Amniotic epithelial cell (primary cell): ENCODE data around the gene ERCC4.
A peak's percentile ranks its signal among the peaks of the same experiment; 100 is the strongest.
"Not testable (repeated sequence)": the region's sequence is repeated elsewhere in the genome, so short reads cannot be mapped to it uniquely, and the experiment has no call there.

ENCODE experiments used
- DNase-seq: peaks from one replicate; pipeline ENCODE4 v3.0.0-alpha.2; 2010; ENCODE audit warnings: low read depth

The ERCC4 gene

DNA sequence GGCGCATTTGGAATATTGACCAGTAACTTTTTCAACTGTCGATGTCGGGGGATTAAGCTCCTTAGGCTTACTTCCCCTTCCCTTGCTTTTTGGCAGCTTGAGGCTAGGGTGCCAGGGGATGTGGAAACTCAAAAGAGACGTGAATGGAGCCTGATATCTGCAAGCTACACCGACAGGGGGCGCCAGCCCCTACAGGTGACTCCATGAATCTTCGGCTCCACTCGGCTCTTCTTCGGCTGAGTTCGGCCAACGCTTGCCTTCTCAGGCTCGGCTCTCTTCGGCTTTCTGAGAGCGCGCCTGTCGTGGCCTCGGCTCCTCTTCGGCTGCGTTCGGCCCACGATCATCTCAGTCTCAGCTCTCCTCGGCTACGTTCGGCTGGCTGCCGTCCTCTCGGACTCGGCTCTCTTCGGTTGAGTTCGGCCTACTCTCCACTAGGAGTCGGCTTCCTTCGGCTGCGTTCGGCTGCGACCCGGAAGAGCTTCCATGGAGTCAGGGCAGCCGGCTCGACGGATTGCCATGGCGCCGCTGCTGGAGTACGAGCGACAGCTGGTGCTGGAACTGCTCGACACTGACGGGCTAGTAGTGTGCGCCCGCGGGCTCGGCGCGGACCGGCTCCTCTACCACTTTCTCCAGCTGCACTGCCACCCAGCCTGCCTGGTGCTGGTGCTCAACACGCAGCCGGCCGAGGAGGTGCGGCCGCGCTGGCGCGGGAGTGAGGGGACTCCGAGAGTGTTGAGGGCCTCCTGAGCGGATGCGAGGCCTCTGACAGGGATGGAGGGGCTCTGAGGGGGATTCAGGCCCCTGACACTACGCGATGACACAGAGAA lies at the start of gene ERCC4:
Gene ERCC4 (plus strand): TSS at position 472 of the 827 bp plus-strand sequence. CDS start 12 bp downstream, at position 484.
- DNase-seq: peak; percentile 97

DNA sequence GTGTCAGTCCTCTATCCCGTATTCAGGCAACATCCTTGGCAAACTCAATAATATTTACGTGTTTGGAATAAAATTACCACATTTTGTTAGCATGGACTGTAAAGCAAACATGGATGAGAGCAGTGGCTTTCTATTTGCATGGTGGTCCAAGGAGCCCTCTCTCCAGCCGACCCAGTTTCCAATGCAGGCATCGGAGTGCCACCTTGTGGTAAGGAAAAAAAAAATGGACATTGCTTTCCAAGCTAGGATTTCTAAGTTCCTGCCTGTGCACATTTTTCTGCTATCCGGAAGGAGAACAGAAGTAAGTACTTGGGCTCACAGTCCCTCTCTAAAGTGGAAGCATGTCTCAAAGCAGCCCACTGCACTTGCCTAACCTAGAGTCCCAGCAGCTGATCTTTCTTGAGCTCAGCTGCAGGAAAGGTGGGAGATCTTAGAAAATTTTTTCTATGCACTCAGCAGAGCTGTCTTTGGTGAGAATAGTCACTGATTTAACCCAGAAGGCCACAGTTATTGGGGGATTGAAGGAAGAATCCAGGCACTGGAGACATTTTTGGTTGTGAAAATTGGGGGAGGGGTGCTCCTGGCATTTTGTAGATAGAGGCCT lies 46.0 kb upstream of the ERCC4 start:
- peak; percentile 7 for DNase-seq

DNA sequence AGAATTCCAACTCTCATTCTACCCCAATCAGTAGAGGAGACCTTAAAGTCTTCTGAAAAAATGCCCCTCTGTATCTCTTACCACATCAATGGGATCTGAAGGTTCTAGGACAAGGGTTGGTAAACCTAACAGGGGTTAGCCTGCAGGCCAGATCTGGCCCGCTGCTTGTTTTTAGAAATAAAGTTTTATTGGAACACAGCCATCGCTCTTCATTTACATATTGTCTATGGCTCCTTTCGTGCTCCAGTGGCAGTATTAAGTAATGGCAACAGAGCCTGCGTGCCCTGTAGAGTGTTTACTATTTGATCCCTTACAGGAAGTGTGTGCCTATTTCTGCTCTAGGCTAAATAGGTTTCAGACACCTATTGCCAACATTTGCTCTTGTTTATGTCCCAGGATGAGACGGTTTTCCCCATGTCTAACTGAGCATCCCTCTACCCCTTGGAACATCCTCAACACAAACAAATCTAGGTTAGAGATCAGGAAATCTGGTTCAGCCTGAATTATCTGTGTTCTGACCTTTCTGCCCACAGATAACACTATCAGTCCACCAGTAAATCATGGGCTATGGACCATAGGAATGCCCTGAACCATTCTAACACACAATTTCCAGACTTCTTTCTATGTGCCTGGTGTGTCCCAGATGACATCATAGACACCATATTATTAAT lies 44.2 kb upstream of the ERCC4 start:
- DNase-seq: no peak

DNA sequence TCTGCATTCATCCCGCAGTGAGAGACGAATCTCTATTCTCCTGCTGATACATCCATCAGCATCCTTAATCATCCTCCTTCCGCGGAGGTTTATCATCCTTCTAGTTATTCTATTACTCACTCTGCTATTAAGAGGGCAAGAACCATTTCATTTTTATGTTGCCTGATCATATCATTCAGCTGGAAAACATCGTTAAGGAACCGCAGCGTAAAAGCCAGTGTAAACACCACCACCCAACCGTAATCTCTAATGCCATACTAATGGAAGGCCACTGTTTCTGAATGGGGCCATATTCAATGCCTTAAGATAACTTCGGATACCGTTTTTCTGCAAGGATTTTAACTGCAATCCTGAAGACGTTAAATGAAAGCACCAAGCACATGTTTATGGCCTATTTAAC lies 36.7 kb upstream of the ERCC4 start:
- no peak for DNase-seq

DNA sequence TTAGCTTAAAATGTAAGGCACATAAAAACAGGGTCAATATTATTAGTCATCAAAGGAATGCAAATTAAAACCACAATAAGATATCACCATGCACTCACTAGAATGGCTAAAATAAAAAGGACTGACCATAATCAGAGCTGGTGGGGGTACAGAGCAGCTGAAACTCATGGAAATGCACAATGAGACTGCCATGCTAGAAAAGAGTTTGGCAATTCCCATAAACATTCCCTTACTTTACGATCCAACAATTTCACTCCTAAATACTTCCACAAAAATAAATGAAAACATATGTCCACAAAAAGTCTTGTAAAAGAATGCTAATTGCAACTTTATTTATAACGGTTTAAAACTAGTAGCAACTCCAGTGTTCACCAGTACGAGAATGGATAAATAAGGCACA lies 36.1 kb upstream of the ERCC4 start:
- DNase-seq: no peak

DNA sequence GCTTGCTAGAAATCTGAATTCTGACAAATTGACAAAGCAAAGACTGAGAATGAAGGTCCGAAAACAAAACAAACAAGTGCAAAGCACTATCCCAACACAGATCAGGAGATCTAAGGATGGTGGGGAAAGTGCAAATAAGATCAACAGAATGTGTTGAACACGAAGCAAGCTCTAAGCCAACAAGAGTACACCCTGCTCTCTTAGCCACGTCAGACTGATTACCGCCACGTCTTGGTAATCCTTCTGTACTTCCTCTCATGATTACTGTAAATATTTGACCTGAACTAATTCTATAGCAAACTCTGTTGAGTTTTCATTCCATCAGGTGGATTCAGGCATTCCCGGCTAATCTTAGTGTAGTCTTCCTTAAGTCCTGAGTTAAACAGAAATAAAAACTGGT lies 34.3 kb upstream of the ERCC4 start:
- DNase-seq: no peak

DNA sequence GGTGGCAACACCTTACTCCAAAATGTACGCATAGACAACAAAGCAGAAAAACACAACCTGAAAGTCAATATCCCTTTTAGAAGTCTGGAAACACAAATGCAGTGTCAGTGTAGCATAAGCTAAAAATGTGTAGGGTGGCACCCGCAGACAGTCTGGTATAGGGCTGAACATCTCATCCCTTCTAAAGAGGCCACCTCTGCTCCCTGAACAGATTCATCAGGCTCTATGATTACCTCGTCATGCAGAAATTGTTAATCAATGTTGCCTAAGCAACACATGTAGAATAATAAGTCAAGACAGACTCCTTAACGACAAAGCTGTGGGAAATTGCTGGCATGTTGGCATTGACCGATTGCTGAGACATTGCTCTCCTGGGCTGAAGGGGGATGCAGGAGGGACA lies 33.3 kb upstream of the ERCC4 start:
- no peak for DNase-seq

DNA sequence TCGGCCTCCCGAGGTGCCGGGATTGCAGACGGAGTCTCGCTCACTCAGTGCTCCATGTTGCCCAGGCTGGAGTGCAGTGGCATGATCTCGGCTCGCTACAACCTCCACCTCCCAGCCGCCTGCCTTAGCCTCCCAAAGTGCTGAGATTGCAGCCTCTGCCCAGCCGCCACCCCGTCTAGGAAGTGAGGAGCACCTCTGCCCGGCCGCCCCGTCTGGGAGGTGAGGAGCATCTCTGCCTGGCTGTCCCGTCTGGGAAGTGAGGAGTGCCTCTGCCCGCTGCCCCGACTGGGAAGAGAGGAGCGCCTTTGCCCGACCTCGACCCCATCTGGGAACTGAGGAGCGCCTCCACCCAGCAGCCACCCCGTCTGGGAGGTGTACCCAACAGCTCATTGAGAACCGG lies 30.6 kb upstream of the ERCC4 start:
- DNase-seq: not testable (repeated sequence)

DNA sequence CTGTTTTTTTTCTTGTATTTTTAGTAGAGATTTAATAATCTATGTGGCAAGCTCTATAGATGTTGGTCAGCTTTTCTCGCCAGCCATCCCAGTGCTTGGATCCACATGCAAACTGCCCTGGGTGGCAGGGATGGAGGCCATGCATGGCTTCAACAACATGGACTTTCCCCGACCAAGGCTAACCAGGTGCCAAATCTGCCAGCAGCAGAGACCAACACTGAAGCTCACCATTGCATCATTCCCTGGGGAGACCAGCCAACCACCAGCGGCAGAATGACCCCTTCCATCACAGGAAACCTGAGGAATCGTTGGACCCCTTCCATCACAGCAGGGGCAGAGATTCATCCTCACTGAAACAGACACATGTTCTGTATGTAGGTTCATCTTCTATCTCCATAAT lies 27.7 kb upstream of the ERCC4 start:
- DNase-seq: no peak

DNA sequence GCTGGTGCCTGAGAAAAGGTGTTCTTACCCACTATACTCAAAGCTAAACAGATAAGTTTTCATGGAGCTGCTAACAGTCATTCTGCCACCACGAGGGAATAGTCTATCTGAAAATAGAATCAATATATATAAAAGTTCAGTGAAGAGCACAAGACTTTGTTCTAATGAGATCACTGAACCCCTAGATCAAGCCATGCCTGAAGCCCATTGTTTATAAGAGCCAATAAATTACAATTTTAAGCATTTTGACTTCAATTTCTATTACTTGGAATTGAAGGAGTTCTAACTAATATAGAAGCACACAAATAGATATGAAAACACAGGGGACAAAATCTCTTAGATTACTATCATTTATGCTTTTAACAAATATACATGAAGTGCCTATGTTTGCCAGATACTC lies 24.4 kb upstream of the ERCC4 start:
- no peak for DNase-seq

DNA sequence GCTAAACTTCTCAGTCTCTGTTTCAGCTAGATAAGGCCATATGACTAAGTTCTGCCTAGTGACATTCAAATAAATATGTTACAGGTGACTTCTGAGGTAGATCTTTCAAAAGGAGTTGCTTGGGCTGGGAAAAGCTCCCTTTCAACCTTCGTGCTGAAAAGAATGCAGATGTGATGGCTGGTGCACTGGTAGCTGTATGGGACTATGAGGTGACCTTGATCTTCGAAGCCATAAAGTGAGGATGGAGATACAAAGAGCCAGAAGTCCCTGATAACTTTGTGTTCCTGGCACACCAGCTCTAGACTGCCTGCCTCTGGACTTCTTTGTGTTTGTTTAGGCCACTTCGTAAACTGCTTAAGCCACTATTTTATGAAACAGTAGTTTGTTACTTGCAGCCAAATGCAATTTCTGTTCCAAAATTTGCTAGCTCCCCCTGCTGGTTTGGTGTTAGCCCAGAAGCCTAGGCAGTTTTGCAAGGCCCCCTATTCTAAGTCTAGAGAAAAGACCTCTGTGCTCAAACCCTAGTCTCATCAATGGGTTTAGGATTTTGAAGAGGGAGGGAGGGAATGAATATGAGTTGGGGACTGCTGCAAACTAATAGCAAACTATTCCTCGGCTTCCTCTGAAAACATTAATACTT lies 23.3 kb upstream of the ERCC4 start:
- no peak for DNase-seq

DNA sequence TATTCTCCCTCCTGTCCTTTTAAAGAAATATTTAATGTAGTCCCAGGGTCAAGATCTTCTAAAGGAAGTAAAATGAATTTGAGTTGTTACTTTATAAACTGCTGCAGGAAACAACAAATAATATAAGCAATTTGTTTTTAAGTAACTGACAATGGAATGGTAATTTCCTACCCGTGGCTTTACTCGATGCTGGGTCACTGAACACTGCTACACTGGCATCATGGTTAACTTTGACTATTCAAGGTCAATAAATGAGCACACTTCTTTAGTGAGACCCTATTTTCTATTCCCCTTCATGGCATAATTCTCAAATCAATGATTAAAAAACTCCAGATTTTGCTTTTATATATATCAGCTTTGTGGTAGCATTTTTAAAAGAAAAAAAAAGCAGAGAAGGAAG lies 22.1 kb upstream of the ERCC4 start:
- no peak for DNase-seq

DNA sequence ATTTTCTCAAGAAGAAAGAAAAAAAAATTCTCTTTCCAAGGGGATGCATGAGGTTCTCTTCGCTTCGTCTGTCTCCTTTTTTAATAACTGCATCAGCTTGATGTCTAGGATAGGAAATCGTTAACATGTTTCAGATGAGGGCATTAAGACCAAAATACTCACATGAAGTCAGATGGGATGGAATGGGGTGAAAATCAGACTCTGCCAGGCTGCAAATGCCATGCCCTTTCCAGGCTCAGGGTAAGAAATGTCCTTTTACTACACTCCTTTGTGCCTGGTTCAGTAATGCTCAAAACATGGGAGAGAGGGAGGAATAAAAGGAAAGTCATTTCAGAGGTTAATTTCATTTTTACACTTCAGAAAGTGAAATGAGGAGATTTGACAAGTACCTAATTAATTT lies 21.7 kb upstream of the ERCC4 start:
- DNase-seq: no peak

DNA sequence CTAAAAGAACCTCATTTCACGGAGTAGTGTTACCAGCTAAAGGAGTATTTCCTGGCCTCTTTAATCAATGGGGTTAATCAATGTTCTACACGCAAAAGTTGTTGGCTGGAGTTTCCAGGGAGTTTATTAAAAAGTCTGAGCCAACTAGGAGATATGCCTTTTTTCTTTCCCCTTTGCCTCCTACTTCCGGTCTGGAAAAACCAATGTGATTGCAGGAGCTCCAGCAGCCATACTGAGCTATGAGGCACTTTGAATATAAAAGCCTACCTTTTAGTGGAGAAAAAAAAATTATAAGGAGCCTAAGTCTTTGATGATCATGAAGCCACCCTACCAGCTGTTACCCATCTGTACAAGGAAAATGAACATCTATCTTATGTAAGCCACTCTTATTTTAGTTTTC lies 17.9 kb upstream of the ERCC4 start:
- no peak for DNase-seq

DNA sequence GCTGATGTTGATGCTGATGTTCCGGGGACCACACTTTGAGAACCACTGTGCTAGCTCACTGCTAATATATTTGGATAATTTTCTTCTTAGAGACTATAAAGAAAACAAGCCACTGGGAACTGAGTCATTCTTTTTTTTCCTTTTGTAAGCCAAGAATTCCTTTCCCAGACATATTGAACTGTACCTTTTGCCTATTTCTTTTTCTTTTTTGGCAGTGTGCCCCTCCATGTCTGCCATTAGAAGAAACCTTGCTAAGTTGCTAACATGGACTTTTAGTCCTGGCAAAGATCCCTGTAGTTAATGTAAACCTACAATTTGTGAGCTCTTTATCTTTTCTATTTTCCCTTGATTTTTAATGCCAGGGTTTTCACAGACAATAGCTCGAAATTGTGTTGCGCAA lies 17.3 kb upstream of the ERCC4 start:
- no peak for DNase-seq

DNA sequence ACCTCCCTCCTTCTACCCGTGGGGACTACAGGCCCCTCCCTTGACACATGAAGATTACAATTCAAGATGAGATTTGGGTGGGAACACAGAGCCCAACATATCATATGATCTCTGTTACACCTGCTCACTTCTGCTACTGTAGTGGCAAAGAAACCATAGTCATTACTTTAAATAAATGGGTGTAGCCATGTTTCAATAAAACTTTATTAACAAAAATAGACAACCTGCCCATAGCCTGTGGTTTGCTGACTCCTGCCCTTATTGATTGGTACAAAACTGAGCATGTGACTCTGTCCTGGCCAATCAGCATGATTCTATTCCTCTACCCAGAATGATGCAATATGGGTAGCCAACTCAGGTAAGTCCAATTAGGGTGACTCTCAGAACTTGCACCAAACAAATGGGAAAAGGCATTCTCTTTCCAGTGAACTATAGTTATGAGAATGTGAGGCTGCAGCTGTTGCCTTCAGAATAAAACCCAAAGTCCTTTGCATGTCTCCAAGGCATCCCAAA lies 15.7 kb upstream of the ERCC4 start:
- DNase-seq: no peak

DNA sequence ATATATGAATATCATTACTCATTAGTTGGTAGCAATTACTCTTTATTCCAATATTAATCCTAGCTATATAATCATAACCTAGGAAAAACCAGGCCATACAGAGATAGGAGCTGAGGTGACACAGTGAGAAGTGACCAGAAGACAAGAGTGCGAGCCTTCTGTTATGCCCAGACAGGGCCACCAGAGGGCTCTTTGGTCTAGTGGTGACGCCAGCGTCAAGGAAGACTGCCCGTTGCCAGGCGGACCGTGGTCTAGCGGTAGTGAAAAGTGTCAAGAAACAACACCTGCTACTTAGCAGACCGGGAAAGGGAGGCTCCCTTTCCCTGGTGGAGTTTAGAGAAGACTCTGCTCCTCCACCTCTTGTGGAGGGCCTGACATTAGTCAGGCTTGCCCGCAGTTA lies 15.1 kb upstream of the ERCC4 start:
- not testable (repeated sequence) for DNase-seq

DNA sequence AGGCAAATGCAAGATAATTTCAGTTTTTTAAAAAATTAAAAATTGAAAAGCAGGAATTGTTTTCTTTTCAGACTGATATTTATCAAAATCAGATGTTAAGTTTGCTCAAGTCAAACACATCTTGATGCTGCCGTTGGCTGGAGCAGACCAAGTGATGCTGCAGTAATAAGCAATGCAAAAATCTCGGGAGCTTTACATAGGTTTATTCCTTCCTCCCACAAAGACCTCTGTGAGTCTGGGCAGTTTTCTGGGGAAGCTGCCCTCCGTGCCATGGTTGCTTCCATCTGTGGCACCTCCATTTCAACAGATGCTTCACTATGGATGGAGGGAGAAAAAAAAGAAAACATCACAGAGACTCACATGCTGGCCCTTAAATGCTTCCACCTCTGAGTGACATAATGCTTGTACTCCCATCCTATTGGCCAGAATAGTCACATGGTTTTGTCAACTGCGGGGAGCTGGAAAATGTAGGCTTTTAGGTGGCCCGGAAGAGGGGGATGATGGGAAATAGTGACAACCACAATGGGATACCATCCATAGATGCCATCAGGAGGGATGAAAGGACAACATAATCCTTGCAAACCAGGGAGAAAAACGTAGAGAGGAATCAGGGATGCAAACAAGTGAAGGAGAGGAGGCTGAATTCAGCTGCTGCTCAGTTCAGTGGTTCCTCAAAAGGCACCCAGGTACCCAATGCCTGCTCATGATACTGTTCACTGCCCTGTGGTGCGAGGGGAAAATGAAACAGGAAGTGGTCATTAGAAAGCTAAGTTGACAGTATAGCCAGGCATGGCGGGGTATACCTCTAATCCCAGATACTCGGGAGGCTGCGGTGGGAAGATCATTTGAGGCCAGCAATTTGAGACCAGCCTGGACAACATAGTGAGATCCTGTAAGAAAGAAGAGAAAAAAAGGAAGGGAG lies 13.5 kb upstream of the ERCC4 start:
- no peak for DNase-seq

DNA sequence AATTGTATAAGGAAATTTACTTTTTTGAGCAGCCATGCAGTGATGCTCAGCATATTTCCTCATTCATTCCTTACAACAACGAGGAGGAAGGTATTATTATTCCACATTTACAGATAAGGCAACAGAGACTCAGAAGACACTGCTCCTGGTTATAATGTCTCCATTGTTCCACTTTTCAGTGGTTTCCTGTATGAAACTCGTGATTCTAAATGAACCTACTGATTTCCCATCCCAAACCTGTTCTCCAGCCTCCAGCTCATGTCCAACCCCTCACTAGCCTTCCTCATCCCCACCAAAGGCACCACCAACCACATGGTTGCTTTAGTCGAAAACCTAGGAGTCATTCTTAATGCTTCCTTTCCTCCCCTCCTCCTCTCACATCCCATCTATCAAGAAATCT lies 12.5 kb upstream of the ERCC4 start:
- no peak for DNase-seq

DNA sequence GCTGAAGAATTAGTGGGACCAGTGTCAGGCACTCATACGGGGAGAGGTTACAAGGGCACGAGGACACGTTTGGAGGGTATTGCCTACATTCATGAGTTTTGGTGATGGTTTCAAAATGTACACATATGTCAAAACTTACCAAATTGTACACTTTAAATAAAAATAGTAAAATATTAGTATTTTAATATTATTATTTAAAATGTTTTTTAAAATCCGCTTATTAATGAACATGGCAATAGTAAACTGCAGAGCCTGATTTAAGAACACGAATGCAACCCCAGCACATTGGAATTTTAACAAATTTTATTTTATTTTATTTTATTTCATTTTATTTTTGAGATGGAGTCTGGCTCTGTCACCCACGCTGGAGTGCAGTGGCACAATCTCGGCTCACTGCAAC lies 10.9 kb upstream of the ERCC4 start:
- DNase-seq: no peak

DNA sequence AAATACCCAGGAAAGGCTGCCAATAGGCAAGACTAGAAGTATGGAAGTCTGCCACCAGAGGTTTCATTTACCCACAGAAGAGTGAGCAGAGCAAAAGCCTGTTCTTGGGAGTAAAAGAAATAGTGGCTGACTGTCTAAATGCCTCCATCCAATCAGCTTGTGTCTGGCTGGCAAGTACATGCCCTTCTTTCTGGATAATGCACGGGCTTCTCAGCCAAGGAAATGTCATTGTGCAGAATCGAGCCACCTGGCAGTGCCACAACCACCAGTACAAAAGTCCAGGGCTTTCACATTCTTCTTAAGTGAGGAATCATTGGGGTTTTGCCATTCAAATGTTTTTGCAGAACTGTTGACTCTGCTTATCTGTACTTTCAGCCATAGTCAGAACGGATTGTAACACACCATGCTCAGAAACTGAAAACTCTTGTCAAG lies 10.1 kb upstream of the ERCC4 start:
- peak; percentile 74 for DNase-seq
